H9 (cell line): ENCODE data around the gene ZC3H12C. TPM values are rescaled to one million over a fixed set of nuclear protein-coding genes. Genes with fewer than 3 reads are reported as not detected.

Experiments used
- DNase-seq: peaks from one replicate; pipeline ENCODE4 v3.0.0-alpha.2; 2017
- H2AFZ ChIP-seq: one replicate; pipeline ENCODE4 v1.6.1; 2013; ENCODE audit warnings: mild to moderate bottlenecking, low read length, control low read depth, moderate library complexity
- H2AK5ac ChIP-seq: 2 replicates; pipeline ENCODE4 v1.6.1; 2013; ENCODE audit warnings: low read length, control low read depth, mixed read lengths; ENCODE audit not compliant: insufficient read length
- H2BK120ac ChIP-seq: one replicate; pipeline ENCODE4 v1.6.1; 2013; ENCODE audit warnings: low read depth, mild to moderate bottlenecking, low read length, control low read depth, inconsistent platforms; ENCODE audit not compliant: poor library complexity, severe bottlenecking
- H2BK12ac ChIP-seq: 2 replicates; pipeline ENCODE4 v1.6.1; 2013; ENCODE audit warnings: low read length, control low read depth, mixed read lengths, low read depth; ENCODE audit not compliant: insufficient read length
- H2BK15ac ChIP-seq: 2 replicates; pipeline ENCODE4 v1.6.1; 2013; ENCODE audit warnings: low read depth, low read length, control low read depth
- H2BK20ac ChIP-seq: one replicate; pipeline ENCODE4 v1.6.1; 2013; ENCODE audit warnings: low read depth, mild to moderate bottlenecking, low read length, control low read depth, inconsistent platforms; ENCODE audit not compliant: poor library complexity, severe bottlenecking
- H2BK5ac ChIP-seq: 2 replicates; pipeline ENCODE4 v1.6.1; 2013; ENCODE audit warnings: low read length, control low read depth, mixed read lengths; ENCODE audit not compliant: insufficient read length
- H3K14ac ChIP-seq: 2 replicates; pipeline ENCODE4 v1.6.1; 2013; ENCODE audit warnings: low read length, control low read depth; ENCODE audit not compliant: insufficient read depth
- H3K18ac ChIP-seq: 2 replicates; pipeline ENCODE4 v1.6.1; 2013; ENCODE audit warnings: low read depth, mild to moderate bottlenecking, mixed read lengths, low read length, control low read depth; ENCODE audit not compliant: insufficient read length
- H3K23ac ChIP-seq: 2 replicates; pipeline ENCODE4 v1.6.1; 2013; ENCODE audit warnings: low read length, control low read depth, mixed read lengths, low read depth; ENCODE audit not compliant: insufficient read length
- H3K23me2 ChIP-seq: 2 replicates; pipeline ENCODE4 v1.6.1; 2013; ENCODE audit warnings: low read depth, mild to moderate bottlenecking, mixed read lengths, low read length, control low read depth; ENCODE audit not compliant: insufficient read length, poor library complexity, severe bottlenecking
- H3K27ac ChIP-seq: 2 replicates; pipeline ENCODE4 v1.5.1; 2013; ENCODE audit warnings: low read length, control low read depth, mixed read lengths, low read depth; ENCODE audit not compliant: insufficient read length
- H3K27me3 ChIP-seq: 2 replicates; pipeline ENCODE4 v1.6.1; 2013; ENCODE audit warnings: low read length, control low read depth, inconsistent platforms; ENCODE audit not compliant: insufficient read depth
- H3K4ac ChIP-seq: 2 replicates; pipeline ENCODE4 v1.6.1; 2013; ENCODE audit warnings: low read depth, mild to moderate bottlenecking, control low read depth, inconsistent platforms, low read length, moderate library complexity
- H3K4me1 ChIP-seq: 2 replicates; pipeline ENCODE4 v1.6.1; 2013; ENCODE audit warnings: low read length, control low read depth, inconsistent platforms; ENCODE audit not compliant: insufficient read depth
- H3K4me2 ChIP-seq: 2 replicates; pipeline ENCODE4 v1.6.1; 2013; ENCODE audit warnings: low read length, control low read depth, mixed read lengths; ENCODE audit not compliant: insufficient read length, insufficient read depth
- H3K56ac ChIP-seq: 2 replicates; pipeline ENCODE4 v1.6.1; 2013; ENCODE audit warnings: low read depth, mild to moderate bottlenecking, mixed read lengths, low read length, control low read depth; ENCODE audit not compliant: insufficient read length
- H3K79me1 ChIP-seq: 2 replicates; pipeline ENCODE4 v1.6.1; 2013; ENCODE audit warnings: low read depth, mild to moderate bottlenecking, moderate library complexity, low read length, control low read depth, inconsistent platforms; ENCODE audit not compliant: insufficient read depth, poor library complexity, severe bottlenecking
- H3K79me2 ChIP-seq: 2 replicates; pipeline ENCODE4 v1.6.1; 2013; ENCODE audit warnings: low read length, control low read depth, inconsistent platforms; ENCODE audit not compliant: insufficient read depth
- H3K9ac ChIP-seq: 2 replicates; pipeline ENCODE4 v1.6.1; 2013; ENCODE audit warnings: low read length, control low read depth, mixed read lengths; ENCODE audit not compliant: insufficient read length; ENCODE audit errors: extremely low read depth
- H3K9me3 ChIP-seq: one replicate; pipeline ENCODE4 v1.6.1; 2013; ENCODE audit warnings: low read depth, low read length, inconsistent platforms; ENCODE audit not compliant: control insufficient read depth
- H3T11ph ChIP-seq: one replicate; pipeline ENCODE4 v1.6.1; 2013; ENCODE audit warnings: mild to moderate bottlenecking, low read length, control low read depth, inconsistent platforms
- H4K20me1 ChIP-seq: one replicate; pipeline ENCODE4 v1.6.1; 2013; ENCODE audit not compliant: control insufficient read depth, insufficient read length, insufficient read depth
- H4K5ac ChIP-seq: 2 replicates; pipeline ENCODE4 v1.6.1; 2013; ENCODE audit warnings: low read depth, mild to moderate bottlenecking, mixed read lengths, low read length, control low read depth; ENCODE audit not compliant: insufficient read length
- H4K8ac ChIP-seq: replicated peaks from 2 replicates; pipeline ENCODE4 v1.6.1; 2013; ENCODE audit warnings: low read length, control low read depth, mixed read lengths, low read depth; ENCODE audit not compliant: insufficient read length
- H4K91ac ChIP-seq: 2 replicates; pipeline ENCODE4 v1.6.1; 2013; ENCODE audit warnings: low read depth, mild to moderate bottlenecking, moderate library complexity, mixed read lengths, low read length, control low read depth; ENCODE audit not compliant: insufficient read length
- H3K27ac Mint-ChIP-seq, 3 experiments: 2 replicates in 2 of 3; 3 replicates in 1 of 3; pipeline ENCODE4 v1.8.0; 2020 to 2021; ENCODE audit warnings: mixed read lengths in 3 of 3, mild to moderate bottlenecking in 1 of 3, moderate library complexity in 1 of 3
- H3K27me3 Mint-ChIP-seq: 2 replicates; pipeline ENCODE4 v1.8.0; 2021; ENCODE audit warnings: low read depth, mild to moderate bottlenecking, moderate library complexity, mixed read lengths
- H3K36me3 Mint-ChIP-seq, 3 experiments: 2 replicates in 2 of 3; 3 replicates in 1 of 3; pipeline ENCODE4 v1.8.0; 2020 to 2021; ENCODE audit warnings: low read depth in 3 of 3, mixed read lengths in 3 of 3; ENCODE audit not compliant: insufficient read depth in 1 of 3
- H3K4me1 Mint-ChIP-seq, 2 experiments: 2 replicates each; pipeline ENCODE4 v1.8.0; 2020; ENCODE audit warnings: mixed read lengths in 2 of 2
- H3K4me3 Mint-ChIP-seq, 2 experiments: 2 replicates in 1 of 2; 3 replicates in 1 of 2; pipeline ENCODE4 v1.8.0; 2020 to 2021; ENCODE audit warnings: mild to moderate bottlenecking in 2 of 2, mixed read lengths in 2 of 2, moderate library complexity in 1 of 2
- H3K9me3 Mint-ChIP-seq, 2 experiments: 2 replicates in 1 of 2; 3 replicates in 1 of 2; pipeline ENCODE4 v1.8.0; 2020; ENCODE audit warnings: mild to moderate bottlenecking in 2 of 2, mixed read lengths in 2 of 2, moderate library complexity in 1 of 2
- CTCF ChIP-seq: fragments of 200-600 bp; sonication (generic); conservative IDR thresholded peaks from 3 replicates; pipeline ENCODE4 v1.8.0; 2021; ENCODE audit warnings: antibody characterized with exemption, mild to moderate bottlenecking
- WGBS: extraction: QIAGEN DNeasy Blood & Tissue Kit; methylation state at CpG from one replicate; pipeline ENCODE4 v1.1.7; 2013; ENCODE audit warnings: missing lambda C conversion rate, low lambda C conversion rate, mixed read lengths; ENCODE audit not compliant: insufficient read length; ENCODE audit errors: extremely low coverage; 5-methylcytosine and 5-hydroxymethylcytosine counted together
- total RNA-seq: library from RNA; stranded (reverse); gene quantifications from 2 replicates; pipeline ENCODE4 v1.2.1, GENCODE V29; 2021

Gene ZC3H12C
- total RNA-seq, 1 experiment from 2014 or later: 4.8 TPM

GRCh38 chr11:110095554-110095953 is 2.4 kb downstream of the ZC3H12C start:
- H3K9ac ChIP-seq: no peak overlapping the region
- no CpG with 5 or more reads among the region's 5 CpGs for WGBS

More at GRCh38 chr11:110095554-110095953, 2.4 kb downstream of the ZC3H12C start:
- no peak for DNase-seq
- Histone ChIP-seq H3K4ac (no peak overlapping the region), H3K23ac (no peak overlapping the region), H2BK20ac (no peak overlapping the region), H2AFZ (no peak overlapping the region), H2AK5ac (no peak overlapping the region), H4K91ac (no peak overlapping the region), H3K27ac (no peak overlapping the region), H2BK5ac (no peak overlapping the region), H4K5ac (no peak overlapping the region), H4K20me1 (no peaks in the 10 kb centered on the region), H3K4me1 (peaks cover 7% of the 10 kb centered on the region; the same call in 1 of the 2 replicates), H3K56ac (no peak overlapping the region), H3K27me3 (no peaks in the 10 kb centered on the region; the same call in 1 of the 2 replicates), H3K4me2 (no peak overlapping the region), H2BK12ac (no peak overlapping the region), H3K9me3 (no peaks in the 10 kb centered on the region), H4K8ac (no peak overlapping the region), H3K23me2 (peaks cover 13% of the 10 kb centered on the region), H3T11ph (no peak overlapping the region), H3K79me2 (no peaks in the 10 kb centered on the region), H2BK15ac (no peak overlapping the region), H3K14ac (no peak overlapping the region), H3K18ac (no peak overlapping the region), H2BK120ac (no peak overlapping the region), H3K79me1 (no peaks in the 10 kb centered on the region)
- no peaks in the 10 kb centered on the region; a peak in 1 of 7 replicates for H3K36me3 Mint-ChIP-seq
- no peak for TF ChIP-seq CTCF
- H3K27me3 Mint-ChIP-seq: peaks cover 9% of the 10 kb centered on the region
- no peaks in the 10 kb centered on the region; a peak in 2 of 5 replicates for H3K9me3 Mint-ChIP-seq
- H3K4me1 Mint-ChIP-seq: peaks cover 20 to 22% of the 10 kb centered on the region in 2 experiments
- H3K4me3 Mint-ChIP-seq: peak overlapping the region in 1 of 2 experiments; percentile 3; a peak in 1 of 5 replicates
- no peak overlapping the region for H3K27ac Mint-ChIP-seq
